H1 (cell line): Measurements from ENCODE around the gene RNF5. TPM values are rescaled to one million over a fixed set of nuclear protein-coding genes. Genes with fewer than 3 reads are reported as not detected.
A peak's percentile ranks its signal among the peaks of the same experiment; 100 is the strongest.

Experiments
- CTCF ChIA-PET: fragments of 300-600 bp; sonication (Branson Sonifier 250); formaldehyde crosslinking; loops from one replicate; lab custom pipeline; 2021; ENCODE audit not compliant: partially characterized antibody; lab: Charles Lee
- POLR2A ChIA-PET: fragments of 300-600 bp; sonication (Branson Sonifier 250); formaldehyde crosslinking; loops from one replicate; lab custom pipeline; 2021; ENCODE audit warnings: inconsistent platforms; ENCODE audit not compliant: partially characterized antibody; lab: Charles Lee
- DNase-seq, 2 experiments: peaks; one replicate each; pipeline versions ENCODE4 v3.0.0 to v3.0.0-alpha.2; 2010 to 2022; ENCODE audit warnings: low spot score in 2 of 2, low read depth in 1 of 2, mixed read lengths in 1 of 2
- FAIRE-seq: peaks from 2 replicates; lab custom pipeline; 2011; peaks lifted over from hg19 to GRCh38; lab: Jason Lieb, UNC
- H2AFZ ChIP-seq: 2 replicates; pipeline ENCODE4 v1.8.1; 2012; ENCODE audit warnings: low read length, inconsistent platforms
- H2AK5ac ChIP-seq: 2 replicates; pipeline ENCODE4 v1.6.1; 2013; ENCODE audit warnings: low read depth, low read length
- H2BK120ac ChIP-seq: replicated peaks from 2 replicates; pipeline ENCODE3; 2013; ENCODE audit warnings: low read depth, low read length, inconsistent platforms
- H2BK12ac ChIP-seq: 2 replicates; pipeline ENCODE4 v1.6.1; 2013; ENCODE audit warnings: low read depth, low read length
- H2BK15ac ChIP-seq: 2 replicates; pipeline ENCODE4 v1.6.1; 2013; ENCODE audit warnings: low read length
- H2BK20ac ChIP-seq: 2 replicates; pipeline ENCODE4 v1.6.1; 2013; ENCODE audit warnings: low read length
- H2BK5ac ChIP-seq: 2 replicates; pipeline ENCODE4 v1.6.1; 2013; ENCODE audit warnings: low read depth, low read length
- H3K14ac ChIP-seq: 2 replicates; pipeline ENCODE4 v1.6.1; 2013; ENCODE audit warnings: inconsistent platforms; ENCODE audit not compliant: insufficient read length
- H3K18ac ChIP-seq: 2 replicates; pipeline ENCODE4 v1.6.1; 2013; ENCODE audit warnings: low read length; ENCODE audit errors: extremely low read depth
- H3K23ac ChIP-seq: 2 replicates; pipeline ENCODE4 v1.6.1; 2013; ENCODE audit warnings: inconsistent platforms; ENCODE audit not compliant: insufficient read length
- H3K23me2 ChIP-seq: 2 replicates; pipeline ENCODE4 v1.6.1; 2013; ENCODE audit warnings: low read depth, low read length
- H3K27ac ChIP-seq: 2 replicates; pipeline ENCODE4 v1.6.1; 2011; ENCODE audit warnings: low read depth, low read length, inconsistent platforms
- H3K27me3 ChIP-seq, 4 experiments: replicated peaks in 1 of 4; 1 replicate in 1 of 4; 2 replicates in 3 of 4; pipeline versions ENCODE4 v1.6.1 to v1.8.1; 2011 to 2013; ENCODE audit warnings: low read length in 3 of 4, mild to moderate bottlenecking in 3 of 4, inconsistent platforms in 2 of 4, mixed read lengths in 2 of 4, moderate library complexity in 1 of 4; ENCODE audit not compliant: control insufficient read depth in 3 of 4, insufficient read depth in 3 of 4; ENCODE audit errors: extremely low read depth in 1 of 4
- H3K36me3 ChIP-seq, 4 experiments: 2 replicates each; pipeline versions ENCODE4 v1.6.1 to v1.8.1; 2011 to 2013; ENCODE audit warnings: mild to moderate bottlenecking in 4 of 4, low read length in 3 of 4, moderate library complexity in 2 of 4, control low read depth in 1 of 4, inconsistent platforms in 1 of 4; ENCODE audit not compliant: insufficient read depth in 4 of 4, control insufficient read depth in 2 of 4
- H3K4ac ChIP-seq: replicated peaks from 2 replicates; pipeline ENCODE3; 2013; ENCODE audit warnings: low read length, low read depth, mixed read lengths, inconsistent platforms; ENCODE audit not compliant: insufficient read length
- H3K4me1 ChIP-seq, 4 experiments: replicated peaks in 1 of 4; 1 replicate in 1 of 4; 2 replicates in 3 of 4; pipeline versions ENCODE4 v1.6.1 to v1.8.1; 2011 to 2013; ENCODE audit warnings: low read length in 3 of 4, inconsistent platforms in 2 of 4, mixed read lengths in 1 of 4; ENCODE audit not compliant: insufficient read depth in 4 of 4, control insufficient read depth in 3 of 4
- H3K4me2 ChIP-seq, 2 experiments: 2 replicates each; pipeline versions ENCODE4 v1.6.1 to v1.8.1; 2011 to 2013; ENCODE audit warnings: low read depth in 2 of 2, low read length in 2 of 2, control low read depth in 1 of 2, inconsistent platforms in 1 of 2, mild to moderate bottlenecking in 1 of 2; ENCODE audit not compliant: insufficient read depth in 1 of 2
- H3K4me3 ChIP-seq, 4 experiments: fragments of 200-600, 300-600 bp in 1 of 4; sonication (generic), shearing (Covaris generic), sonication (Bioruptor Twin) in 1 of 4; 2 replicates each; pipeline versions ENCODE4 v1.5.1 to v1.8.1; 2011 to 2016; ENCODE audit warnings: low read length in 4 of 4, low read depth in 3 of 4, control low read depth in 2 of 4, inconsistent platforms in 2 of 4, mild to moderate bottlenecking in 2 of 4, mixed read lengths in 1 of 4, moderate library complexity in 1 of 4; ENCODE audit not compliant: insufficient read depth in 2 of 4; ENCODE audit errors: extremely low read depth in 1 of 4
- H3K56ac ChIP-seq: replicated peaks from 2 replicates; pipeline ENCODE3; 2013; ENCODE audit warnings: low read depth, mild to moderate bottlenecking, mixed read lengths, low read length, inconsistent platforms; ENCODE audit not compliant: insufficient read length
- H3K79me1 ChIP-seq: 2 replicates; pipeline ENCODE4 v1.6.1; 2013; ENCODE audit warnings: low read depth, low read length, control low read depth
- H3K79me2 ChIP-seq, 2 experiments: 2 replicates each; pipeline versions ENCODE4 v1.6.1 to v1.8.1; 2012 to 2013; ENCODE audit warnings: low read length in 2 of 2, mild to moderate bottlenecking in 2 of 2, inconsistent platforms in 1 of 2; ENCODE audit not compliant: insufficient read depth in 2 of 2, control insufficient read depth in 1 of 2
- H3K9ac ChIP-seq, 4 experiments: replicated peaks in 1 of 4; 1 replicate in 1 of 4; 2 replicates in 3 of 4; pipeline versions ENCODE4 v1.6.1 to v1.8.1; 2011 to 2013; ENCODE audit warnings: low read depth in 3 of 4, low read length in 3 of 4, control low read depth in 2 of 4, mild to moderate bottlenecking in 2 of 4, moderate library complexity in 2 of 4, inconsistent platforms in 1 of 4; ENCODE audit errors: extremely low read depth in 1 of 4
- H3K9me3 ChIP-seq, 2 experiments: 2 replicates each; pipeline versions ENCODE4 v1.6.1 to v1.8.1; 2012 to 2013; ENCODE audit warnings: mild to moderate bottlenecking in 2 of 2, moderate library complexity in 2 of 2, control low read depth in 1 of 2, inconsistent platforms in 1 of 2, low read depth in 1 of 2, low read length in 1 of 2, mixed read lengths in 1 of 2; ENCODE audit not compliant: insufficient read depth in 2 of 2
- H4K20me1 ChIP-seq, 2 experiments: replicated peaks in 1 of 2; 2 replicates each; pipeline versions ENCODE3 to v1.8.1; 2011 to 2013; ENCODE audit warnings: inconsistent platforms in 2 of 2, low read length in 2 of 2, mild to moderate bottlenecking in 1 of 2; ENCODE audit not compliant: insufficient read depth in 2 of 2, control insufficient read depth in 1 of 2
- H4K5ac ChIP-seq: 2 replicates; pipeline ENCODE4 v1.6.1; 2013; ENCODE audit warnings: low read length, low read depth, mixed read lengths, inconsistent platforms; ENCODE audit not compliant: insufficient read length
- H4K8ac ChIP-seq: 2 replicates; pipeline ENCODE4 v1.8.0; 2013; ENCODE audit warnings: mild to moderate bottlenecking, moderate library complexity, low read length, inconsistent platforms; ENCODE audit not compliant: insufficient read depth; ENCODE audit errors: extremely low read depth
- H4K91ac ChIP-seq: replicated peaks from 2 replicates; pipeline ENCODE3; 2013; ENCODE audit warnings: low read length, mixed read lengths, inconsistent platforms; ENCODE audit not compliant: insufficient read length
- CEBPB ChIP-seq: IDR thresholded peaks from 2 replicates; pipeline ENCODE4 v1.6.1; 2012; ENCODE audit warnings: low read depth, low read length
- POLR2A ChIP-seq, 2 experiments: IDR thresholded peaks; 1 replicate in 1 of 2; 2 replicates in 1 of 2; pipeline ENCODE4 v1.6.1; 2011; ENCODE audit warnings: low read depth in 2 of 2, low read length in 2 of 2, mild to moderate bottlenecking in 2 of 2; ENCODE audit errors: control extremely low read depth in 1 of 2
- WGBS, 2 experiments: shearing (Covaris generic) in 1 of 2; methylation state at CpG; one replicate each; pipeline versions ENCODE4 v1.1.6 to v1.1.7; 2013 to 2015; ENCODE audit warnings: low lambda C conversion rate in 2 of 2, mixed read lengths in 2 of 2, inconsistent platforms in 1 of 2, low coverage in 1 of 2, missing lambda C conversion rate in 1 of 2; ENCODE audit not compliant: insufficient replicate concordance in 2 of 2, insufficient coverage in 1 of 2, insufficient read length in 1 of 2; ENCODE audit errors: extremely low coverage in 1 of 2, missing lambda C conversion rate in 1 of 2; 5-methylcytosine and 5-hydroxymethylcytosine counted together
- polyA plus RNA-seq, 7 experiments: library from polyadenylated mRNA; depleted of rRNA in 3 of 7; stranded (reverse) in 5 of 7; unstranded in 2 of 7; fragments of >200 nt in 5 of 7; fragments of 200-250 nt in 2 of 7; gene quantifications; 1 replicate in 5 of 7; 2 replicates in 1 of 7; 4 replicates in 1 of 7; pipeline versions ENCODE4 v1.2.1 to v1.2.3, GENCODE V29; 2011 to 2013; ENCODE audit warnings: missing spikeins in 2 of 7, mixed read lengths in 2 of 7
- total RNA-seq: library from RNA; stranded (reverse); fragmentation: NEBNext Ultra II Directional; extraction: Animal tissue kit (Norgen Biotek cat#: 25700); gene quantifications from 2 replicates; pipeline ENCODE4 v1.2.1, GENCODE V29; 2021

RNF5 gene
- total and polyA plus RNA-seq, 2 of the 8 experiments (the other 6 are each of a cell fraction or from before 2014, with no cell fraction given) = 90.0 to 158 TPM

DNA sequence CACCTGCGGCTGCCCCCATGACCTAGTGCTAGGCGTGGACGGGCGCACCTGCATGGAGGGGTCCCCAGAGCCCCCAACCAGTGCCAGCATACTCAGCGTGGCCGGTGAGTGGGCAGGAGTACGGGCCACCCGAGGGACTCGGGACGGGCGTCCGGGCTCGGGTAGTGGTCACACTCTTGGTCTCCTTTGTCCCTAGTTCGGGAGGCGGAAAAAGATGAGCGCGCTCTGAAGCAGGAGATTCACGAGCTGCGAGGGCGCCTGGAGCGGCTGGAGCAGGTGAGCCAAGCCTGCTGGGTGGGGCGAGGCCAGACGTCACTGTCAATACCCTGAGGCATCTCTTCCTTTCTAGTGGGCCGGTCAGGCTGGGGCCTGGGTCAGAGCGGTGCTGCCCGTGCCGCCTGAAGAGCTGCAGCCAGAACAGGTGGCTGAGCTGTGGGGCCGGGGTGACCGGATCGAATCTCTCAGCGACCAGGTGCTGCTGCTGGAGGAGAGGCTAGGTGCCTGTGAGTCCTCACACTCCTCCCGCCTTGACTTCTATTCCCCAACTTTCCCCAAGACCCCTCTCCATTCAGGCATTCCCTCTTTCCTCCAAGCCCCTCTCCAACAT, 10.9 kb upstream of the RNF5 start:
- Histone ChIP-seq H3K27me3 (no peaks in the 10 kb centered on the region), H2BK120ac (no peak overlapping the region), H3K27ac (no peak overlapping the region), H4K20me1 (peaks cover 5 to 7% of the 10 kb centered on the region in 2 experiments), H2BK5ac (no peak overlapping the region), H3K79me2 (peaks cover 0 to 2% of the 10 kb centered on the region in 2 experiments; a peak in 2 of 4 replicates), H2BK12ac (no peak overlapping the region), H3K18ac (no peak overlapping the region), H2AFZ (no peak overlapping the region), H2AK5ac (no peak overlapping the region), H3K23ac (no peak overlapping the region), H3K14ac (no peak overlapping the region), H3K9ac (no peak overlapping the region), H3K4me2 (no peak overlapping the region), H3K4ac (no peak overlapping the region), H2BK20ac (no peak overlapping the region), H4K91ac (no peak overlapping the region), H3K9me3 (no peaks in the 10 kb centered on the region), H4K8ac (no peak overlapping the region), H3K56ac (no peak overlapping the region), H3K36me3 (peaks cover 4 to 41% (median 32%) of the 10 kb centered on the region in 4 experiments), H3K4me3 (no peak overlapping the region), H3K23me2 (no peaks in the 10 kb centered on the region), H2BK15ac (no peak overlapping the region), H3K79me1 (no peaks in the 10 kb centered on the region; the same call in 1 of the 2 replicates), H3K4me1 (peaks cover 0 to 5% (median 2%) of the 10 kb centered on the region in 4 experiments; a peak in 3 of 7 replicates), H4K5ac (no peak overlapping the region)
- no peak for TF ChIP-seq CEBPB
- TF ChIP-seq POLR2A (IDR thresholded peaks at IDR 0.05; ENCODE audit: control extremely low read depth in 1 of 2, low read depth in 2 of 2, low read length in 2 of 2) = 0 out of 3 replicates have a peak, but pooled peaks of 1 of the 2 experiments have one; percentile 18
- 89% methylated on average over 31 of the region's 32 CpGs; no CpG with 5 or more reads in 1 of the 2 experiments for WGBS, 2 experiments
- DNase-seq (peak in 1 of 2 experiments; percentile 54), FAIRE-seq (no peak)
- ChIA-PET POLR2A (interaction anchor here (0.7 to 6.8 kb wide), 15 partner anchors 10 to 728 kb away, joined by 3 to 49 read pairs (median 6); partner anchors contain the start of genes AGPAT1, FKBPL, GPSM3 and NELFE), CTCF (interaction anchor here (0.7 to 6.7 kb wide), 21 partner anchors 9 to 188 kb away, joined by 3 to 72 read pairs (median 4); partner anchors contain the start of genes AGPAT1, ATF6B, FKBPL and TNXB)
